NCI-H1436 (cell line): ENCODE results near the gene CCNY.

ENCODE experiments used
- DNase-seq: peaks from one replicate; lab custom pipeline; 2025; lab: John Stamatoyannopoulos, UW

The CCNY gene

GRCh38 chr10:35584946-35585345 is 248.6 kb downstream of the CCNY start:
- no peak for DNase-seq

GRCh38 chr10:35585356-35585755 is 249.0 kb downstream of the CCNY start:
- DNase-seq, result no peak

GRCh38 chr10:35585903-35586535 is 249.7 kb downstream of the CCNY start:
- no peak for DNase-seq

- no peak for DNase-seq
Observed at GRCh38 chr10:35588836-35589235, 252.5 kb downstream of the CCNY start.

- DNase-seq, result no peak
Observed at GRCh38 chr10:35592441-35592840, 256.1 kb downstream of the CCNY start.

- DNase-seq, result no peak
Observed at GRCh38 chr10:35594115-35595079, 258.1 kb downstream of the CCNY start.

- DNase-seq, result no peak
Observed at GRCh38 chr10:35595106-35595505, 258.8 kb downstream of the CCNY start.

- no peak for DNase-seq
Observed at GRCh38 chr10:35598379-35598778, 262.1 kb downstream of the CCNY start.

GRCh38 chr10:35600193-35600592 is 263.9 kb downstream of the CCNY start:
- DNase-seq, result no peak

GRCh38 chr10:35605191-35605590 is 268.9 kb downstream of the CCNY start, which contains the start of gene GJD4:
Gene GJD4, plus strand, starts transcription at chr10:35605341. Its CDS starts 227 bp downstream, at chr10:35605568.
- DNase-seq, result no peak

- no peak for DNase-seq
Observed at GRCh38 chr10:35606430-35606829, 270.1 kb downstream of the CCNY start.

- no peak for DNase-seq
Observed at GRCh38 chr10:35607475-35608327, 271.4 kb downstream of the CCNY start.

GRCh38 chr10:35608328-35608672 is 272.0 kb downstream of the CCNY start:
- DNase-seq, result no peak

GRCh38 chr10:35611750-35612149 is 275.4 kb downstream of the CCNY start:
- no peak for DNase-seq

GRCh38 chr10:35612385-35613106 is 276.2 kb downstream of the CCNY start:
- no peak for DNase-seq

- no peak for DNase-seq
Observed at GRCh38 chr10:35613107-35613440, 276.8 kb downstream of the CCNY start.

GRCh38 chr10:35613597-35614226 is 277.4 kb downstream of the CCNY start:
- no peak for DNase-seq

GRCh38 chr10:35614312-35614711 is 278.0 kb downstream of the CCNY start:
- DNase-seq, result no peak
